Psoas muscle (tissue), 8 donors: Measurements from ENCODE around the gene IFT122. TPM values are rescaled to one million over a fixed set of nuclear protein-coding genes. Genes with fewer than 3 reads are reported as not detected.

Experiments used
- ATAC-seq, 4 donors: fragments of 200-7000 bp; cut with Tn5 transposase; one replicate each; pipeline ENCODE4 v1.9.1; 2020; ENCODE audit warnings: moderate library complexity in 3 of 4, mild to moderate bottlenecking in 2 of 4
- DNase-seq, 2 donors: peaks; one replicate each; pipeline ENCODE4 v3.0.0-alpha.2; 2020
- H3K27ac ChIP-seq: fragments of 200-600 bp; one replicate; pipeline ENCODE4 v1.8.0; 2022
- H3K27me3 ChIP-seq, 3 donors: fragments of 200-600 bp in 1 of 3; one replicate each; pipeline versions ENCODE4 v1.6.1 to v1.8.0; 2013 to 2022; ENCODE audit warnings: low read length in 2 of 3, mild to moderate bottlenecking in 2 of 3, moderate library complexity in 1 of 3; ENCODE audit not compliant: insufficient read depth in 3 of 3
- H3K36me3 ChIP-seq, 2 donors: fragments of 200-600 bp in 1 of 2; one replicate each; pipeline versions ENCODE4 v1.6.1 to v1.8.0; 2013 to 2022; ENCODE audit warnings: low read depth in 1 of 2, mild to moderate bottlenecking in 1 of 2, moderate library complexity in 1 of 2; ENCODE audit not compliant: insufficient read depth in 1 of 2
- H3K4me1 ChIP-seq: fragments of 200-600 bp; one replicate; pipeline ENCODE4 v1.8.0; 2022
- H3K4me3 ChIP-seq: fragments of 200-600 bp; one replicate; pipeline ENCODE4 v1.8.0; 2022; ENCODE audit warnings: mild to moderate bottlenecking
- H3K9me3 ChIP-seq: fragments of 200-600 bp; one replicate; pipeline ENCODE4 v1.8.0; 2022
- WGBS, 3 donors: extraction: QIAGEN DNeasy Blood & Tissue Kit; methylation state at CpG; one replicate each; pipeline versions ENCODE4 v1.1.6 to v1.1.7; 2013; 5-methylcytosine and 5-hydroxymethylcytosine counted together
- intact Hi-C, 2 donors: fragments of 100-400 bp; cut with DNase I; formaldehyde crosslinking; loops; one replicate each; pipeline versions ENCODE4 v1.11.0 to v1.14.2; 2022
- polyA plus RNA-seq, 3 donors: library from polyadenylated mRNA; stranded (reverse); fragments of 200-250 nt; gene quantifications; one replicate each; pipeline ENCODE4 v1.2.3, GENCODE V29; 2013
- total RNA-seq, 4 donors: library from RNA; stranded (reverse); fragmentation: NEBNext Ultra II Directional in 2 of 4; extraction: Animal tissue kit (Norgen Biotek cat#: 25700) in 2 of 4; gene quantifications; one replicate each; pipeline versions ENCODE4 v1.2.1 to v1.2.4, GENCODE V29; 2021 to 2023
- TF ChIP-seq, protein P1 (sequence below): fragments of 200-600 bp; IDR thresholded peaks from one replicate; pipeline ENCODE4 v1.8.0; 2022; ENCODE audit warnings: antibody characterized with exemption
- donor health status: healthy with polysubstance abuse.
- donor health status: DM: no; HTN: no; CAD: no; lungs with moderate emphysema.
- donor health status: Bipolar disorder and iron deficiency.
- donor health status: healthy.
- donor health status: DM: yes; HTN: yes; CAD: no.
- donor health status: DM: no; HTN: no; CAD: no.
- donor health status: DM: no; HTN: no; CAD: no.
- donor health status: DM: yes; HTN: yes; CAD: no.

IFT122 gene
- total and polyA plus RNA-seq, 7 donors, result 2.3 to 7.3 (median 4.5) TPM

DNA sequence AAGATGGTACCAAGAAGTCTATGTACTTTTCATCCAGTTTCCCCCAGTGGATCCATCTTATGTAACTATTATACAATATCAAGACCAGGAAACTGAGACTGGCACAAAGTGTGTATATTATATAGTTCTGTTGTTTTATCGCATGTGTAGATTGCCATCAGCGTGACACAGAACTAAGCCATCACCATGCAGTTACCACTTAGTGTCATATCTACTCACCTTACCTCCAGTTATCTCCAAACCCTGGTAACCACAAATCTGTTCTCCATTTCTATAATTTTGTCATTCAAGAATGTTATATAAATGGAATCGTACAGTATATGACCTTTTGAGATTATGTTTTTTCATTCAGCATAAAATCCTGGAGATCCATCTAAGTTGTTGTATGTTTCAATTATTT is 23.1 kb downstream of the IFT122 start:
- no peaks in the 10 kb centered on the region for H3K27me3 ChIP-seq
- H3K36me3 ChIP-seq, result no peaks in the 10 kb centered on the region
- WGBS, 3 donors, result 94 to 98% (median 96%) methylated on average over 3 of the region's 3 CpGs
- TF ChIP-seq, protein P1, sequence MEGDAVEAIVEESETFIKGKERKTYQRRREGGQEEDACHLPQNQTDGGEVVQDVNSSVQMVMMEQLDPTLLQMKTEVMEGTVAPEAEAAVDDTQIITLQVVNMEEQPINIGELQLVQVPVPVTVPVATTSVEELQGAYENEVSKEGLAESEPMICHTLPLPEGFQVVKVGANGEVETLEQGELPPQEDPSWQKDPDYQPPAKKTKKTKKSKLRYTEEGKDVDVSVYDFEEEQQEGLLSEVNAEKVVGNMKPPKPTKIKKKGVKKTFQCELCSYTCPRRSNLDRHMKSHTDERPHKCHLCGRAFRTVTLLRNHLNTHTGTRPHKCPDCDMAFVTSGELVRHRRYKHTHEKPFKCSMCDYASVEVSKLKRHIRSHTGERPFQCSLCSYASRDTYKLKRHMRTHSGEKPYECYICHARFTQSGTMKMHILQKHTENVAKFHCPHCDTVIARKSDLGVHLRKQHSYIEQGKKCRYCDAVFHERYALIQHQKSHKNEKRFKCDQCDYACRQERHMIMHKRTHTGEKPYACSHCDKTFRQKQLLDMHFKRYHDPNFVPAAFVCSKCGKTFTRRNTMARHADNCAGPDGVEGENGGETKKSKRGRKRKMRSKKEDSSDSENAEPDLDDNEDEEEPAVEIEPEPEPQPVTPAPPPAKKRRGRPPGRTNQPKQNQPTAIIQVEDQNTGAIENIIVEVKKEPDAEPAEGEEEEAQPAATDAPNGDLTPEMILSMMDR, result no peak
- no peak overlapping the region for H3K27ac ChIP-seq
- H3K9me3 ChIP-seq, result no peaks in the 10 kb centered on the region
- H3K4me3 ChIP-seq, result no peak overlapping the region
- ATAC-seq, result no peak
- DNase-seq, result no peak
- H3K4me1 ChIP-seq, result no peaks in the 10 kb centered on the region
- intact Hi-C loops, result no loop called here

DNA sequence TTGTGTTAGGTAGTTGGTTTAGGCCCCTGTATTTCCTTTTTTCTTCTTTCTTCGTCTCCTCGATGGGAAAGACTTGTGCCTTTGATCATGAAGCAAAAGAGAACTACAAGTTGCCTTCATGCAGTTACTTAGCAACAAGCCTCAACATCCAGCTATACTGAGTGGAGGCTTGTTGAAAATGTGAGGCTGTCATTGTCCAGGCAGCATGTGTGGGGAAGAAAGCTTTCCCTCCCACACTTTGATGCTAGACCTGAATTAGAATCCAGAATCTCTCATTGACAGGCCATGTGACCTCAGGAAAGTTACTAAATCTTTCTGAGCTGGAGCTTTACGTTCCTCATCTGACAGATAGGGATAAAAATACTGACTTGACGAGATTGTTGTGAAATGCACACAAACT is 23.7 kb downstream of the IFT122 start:
- TF ChIP-seq, protein P1, result no peak
- no peaks in the 10 kb centered on the region for H3K36me3 ChIP-seq
- 84 to 93% (median 85%) methylated on average over 4 of the region's 4 CpGs for WGBS, 3 donors
- intact Hi-C loops, result no loop called here
- H3K27ac ChIP-seq, result no peak overlapping the region
- no peak for ATAC-seq
- no peaks in the 10 kb centered on the region for H3K4me1 ChIP-seq
- H3K27me3 ChIP-seq, result no peaks in the 10 kb centered on the region
- no peak for DNase-seq
- no peaks in the 10 kb centered on the region for H3K9me3 ChIP-seq
- no peak overlapping the region for H3K4me3 ChIP-seq

DNA sequence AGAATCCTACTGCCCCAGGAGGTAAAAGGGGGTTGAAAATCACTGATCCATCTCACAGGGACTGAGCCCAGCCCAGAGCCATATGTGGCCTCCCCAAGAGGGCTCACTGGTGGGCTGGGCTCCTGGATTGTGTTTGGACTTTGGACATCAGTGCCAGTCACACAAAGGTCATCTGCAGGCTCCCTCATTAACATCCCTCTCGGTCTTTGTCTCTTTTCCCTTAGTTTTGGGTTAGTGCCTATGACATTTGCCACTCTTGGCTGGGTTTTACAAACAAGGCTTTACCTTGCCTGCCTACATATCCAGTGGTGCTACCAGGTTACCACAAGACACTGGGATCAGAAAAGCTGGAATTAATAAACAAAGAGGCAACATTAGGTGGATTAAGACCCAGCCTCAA is 27.9 kb downstream of the IFT122 start:
- TF ChIP-seq, protein P1, result no peak
- no peaks in the 10 kb centered on the region for H3K4me1 ChIP-seq
- peaks cover 0 to 9% of the 10 kb centered on the region in 2 donors for H3K36me3 ChIP-seq
- no peak overlapping the region for H3K27ac ChIP-seq
- no peaks in the 10 kb centered on the region for H3K27me3 ChIP-seq
- WGBS, 3 donors, result 74 to 86% (median 76%) methylated on average over 1 of the region's 1 CpG
- ATAC-seq, result no peak
- no peak overlapping the region for H3K4me3 ChIP-seq
- no peaks in the 10 kb centered on the region for H3K9me3 ChIP-seq
- DNase-seq, result no peak
- intact Hi-C loops, result no loop called here

DNA sequence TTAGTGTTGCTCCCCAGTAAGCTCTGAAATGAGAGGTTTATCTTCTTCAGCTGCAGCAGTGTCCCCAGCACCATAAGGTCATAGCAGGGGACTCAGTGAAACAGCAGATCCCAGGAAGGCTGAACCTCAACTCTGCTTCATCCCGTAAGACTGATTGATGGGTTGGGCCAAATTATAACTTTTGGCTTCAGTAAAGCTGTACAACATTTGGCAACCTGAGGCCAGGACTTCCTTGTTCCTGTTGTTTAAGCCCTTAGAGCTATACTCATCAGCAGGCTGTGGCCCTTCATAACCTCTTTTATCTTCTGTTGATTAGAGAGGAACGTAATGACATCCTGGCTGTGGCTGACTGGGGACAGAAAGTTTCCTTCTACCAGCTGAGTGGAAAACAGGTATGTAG is 29.0 kb downstream of the IFT122 start:
- 72 to 79% (median 73%) methylated on average over 2 of the region's 2 CpGs for WGBS, 3 donors
- TF ChIP-seq, protein P1, result no peak
- no peaks in the 10 kb centered on the region for H3K4me1 ChIP-seq
- intact Hi-C loops, result no loop called here
- DNase-seq (no peak), ATAC-seq (no peak)
- H3K27me3 ChIP-seq, result no peaks in the 10 kb centered on the region
- H3K27ac ChIP-seq, result no peak overlapping the region
- H3K36me3 ChIP-seq, result peaks cover 2 to 9% of the 10 kb centered on the region in 2 donors
- H3K4me3 ChIP-seq, result no peak overlapping the region
- H3K9me3 ChIP-seq, result no peaks in the 10 kb centered on the region

DNA sequence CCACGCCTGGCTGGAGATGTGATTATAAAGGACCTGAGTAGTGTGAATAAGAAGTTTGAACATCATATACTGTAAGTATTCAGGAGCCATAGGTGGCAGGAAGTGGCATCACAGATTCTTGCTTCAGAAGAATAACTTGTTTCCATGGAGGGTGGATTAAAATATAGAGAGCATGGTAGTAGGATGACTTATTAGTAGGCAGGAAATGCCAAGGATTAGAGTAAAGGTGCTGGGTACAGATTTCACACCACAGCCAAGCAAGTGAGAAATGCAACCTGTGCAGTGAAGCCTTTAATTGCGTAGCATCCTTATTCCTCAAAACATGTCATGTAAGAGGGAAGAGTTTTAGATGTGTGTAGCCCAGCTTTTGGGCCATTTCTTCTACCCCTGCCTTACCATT is 30.8 kb downstream of the IFT122 start:
- DNase-seq, result no peak
- TF ChIP-seq, protein P1, result no peak
- Histone ChIP-seq H3K27me3 (no peaks in the 10 kb centered on the region), H3K9me3 (no peaks in the 10 kb centered on the region), H3K4me1 (no peaks in the 10 kb centered on the region), H3K4me3 (no peak overlapping the region), H3K27ac (no peak overlapping the region), H3K36me3 (peaks cover 2 to 9% of the 10 kb centered on the region in 2 donors)
- no peak for ATAC-seq
- intact Hi-C loops, result no loop called here
- WGBS, 3 donors, result 98 to 100% (median 100%) methylated on average over 2 of the region's 2 CpGs
